OCI-LY3 (cell line): Measurements from ENCODE around the gene AFTPH.

ENCODE experiments used
- EZH2phosphoT487 ChIP-seq: fragments of 200-600 bp; shearing (Covaris generic); IDR thresholded peaks from 2 replicates; pipeline ENCODE4 v1.6.1; 2018; ENCODE audit warnings: antibody characterized with exemption, mixed run types, low read depth
- TF ChIP-seq, protein P1 (sequence below): fragments of 200-600, 300-600 bp; sonication (generic); IDR thresholded peaks from 2 replicates; pipeline ENCODE4 v1.5.1; 2014; ENCODE audit warnings: antibody characterized with exemption, low read length, low read depth

GRCh38 chr2:64479259-64480117 is 44.6 kb upstream of the AFTPH start:
- TF ChIP-seq, protein P1, sequence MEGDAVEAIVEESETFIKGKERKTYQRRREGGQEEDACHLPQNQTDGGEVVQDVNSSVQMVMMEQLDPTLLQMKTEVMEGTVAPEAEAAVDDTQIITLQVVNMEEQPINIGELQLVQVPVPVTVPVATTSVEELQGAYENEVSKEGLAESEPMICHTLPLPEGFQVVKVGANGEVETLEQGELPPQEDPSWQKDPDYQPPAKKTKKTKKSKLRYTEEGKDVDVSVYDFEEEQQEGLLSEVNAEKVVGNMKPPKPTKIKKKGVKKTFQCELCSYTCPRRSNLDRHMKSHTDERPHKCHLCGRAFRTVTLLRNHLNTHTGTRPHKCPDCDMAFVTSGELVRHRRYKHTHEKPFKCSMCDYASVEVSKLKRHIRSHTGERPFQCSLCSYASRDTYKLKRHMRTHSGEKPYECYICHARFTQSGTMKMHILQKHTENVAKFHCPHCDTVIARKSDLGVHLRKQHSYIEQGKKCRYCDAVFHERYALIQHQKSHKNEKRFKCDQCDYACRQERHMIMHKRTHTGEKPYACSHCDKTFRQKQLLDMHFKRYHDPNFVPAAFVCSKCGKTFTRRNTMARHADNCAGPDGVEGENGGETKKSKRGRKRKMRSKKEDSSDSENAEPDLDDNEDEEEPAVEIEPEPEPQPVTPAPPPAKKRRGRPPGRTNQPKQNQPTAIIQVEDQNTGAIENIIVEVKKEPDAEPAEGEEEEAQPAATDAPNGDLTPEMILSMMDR = no peak
- no peak for TF ChIP-seq EZH2phosphoT487
